Endodermal cell (in vitro differentiated cells): ENCODE data around the gene PDZD11. TPM values are rescaled to one million over a fixed set of nuclear protein-coding genes. Genes with fewer than 3 reads are reported as not detected.

Experiments used
- DNase-seq: peaks from one replicate; pipeline ENCODE4 v3.0.0-alpha.2; 2017
- H3K27ac ChIP-seq: 2 replicates; pipeline ENCODE4 v1.5.1; 2013; ENCODE audit warnings: mild to moderate bottlenecking, low read depth, low read length, moderate library complexity
- H3K27me3 ChIP-seq: 2 replicates; pipeline ENCODE4 v1.6.1; 2013; ENCODE audit warnings: mild to moderate bottlenecking, low read length, moderate library complexity; ENCODE audit not compliant: insufficient read depth, control insufficient read depth, poor library complexity, severe bottlenecking
- H3K36me3 ChIP-seq: 2 replicates; pipeline ENCODE4 v1.7.0; 2013; ENCODE audit warnings: mild to moderate bottlenecking, low read length, moderate library complexity; ENCODE audit not compliant: control insufficient read depth, insufficient read depth
- H3K4me1 ChIP-seq: one replicate; pipeline ENCODE4 v1.7.0; 2013; ENCODE audit warnings: low read length; ENCODE audit not compliant: control insufficient read depth, insufficient read depth
- H3K4me3 ChIP-seq: 2 replicates; pipeline ENCODE4 v1.5.1; 2013; ENCODE audit warnings: mild to moderate bottlenecking, low read length, moderate library complexity
- H3K9ac ChIP-seq: 2 replicates; pipeline ENCODE4 v1.6.1; 2013; ENCODE audit warnings: mild to moderate bottlenecking, low read length, moderate library complexity; ENCODE audit not compliant: poor library complexity, severe bottlenecking; ENCODE audit errors: extremely low read depth
- H3K9me3 ChIP-seq: 2 replicates; pipeline ENCODE4 v1.6.1; 2013; ENCODE audit warnings: mild to moderate bottlenecking, low read length, moderate library complexity; ENCODE audit not compliant: control insufficient read depth
- H3K27ac Mint-ChIP-seq: 2 replicates; pipeline ENCODE4 v1.8.0; 2020; ENCODE audit warnings: mixed read lengths
- H3K27me3 Mint-ChIP-seq: 2 replicates; pipeline ENCODE4 v1.8.0; 2021; ENCODE audit warnings: mild to moderate bottlenecking, mixed read lengths; ENCODE audit not compliant: insufficient read depth
- H3K36me3 Mint-ChIP-seq: 2 replicates; pipeline ENCODE4 v1.8.0; 2020; ENCODE audit warnings: low read depth, mixed read lengths
- H3K4me1 Mint-ChIP-seq: 2 replicates; pipeline ENCODE4 v1.8.0; 2020; ENCODE audit warnings: mixed read lengths
- H3K4me3 Mint-ChIP-seq: 2 replicates; pipeline ENCODE4 v1.8.0; 2020; ENCODE audit warnings: mild to moderate bottlenecking, moderate library complexity, mixed read lengths
- H3K9me3 Mint-ChIP-seq: 2 replicates; pipeline ENCODE4 v1.8.0; 2020; ENCODE audit warnings: mild to moderate bottlenecking, mixed read lengths
- CTCF ChIP-seq: fragments of 200-600 bp; sonication (generic); conservative IDR thresholded peaks from 2 replicates; pipeline ENCODE4 v1.5.0; 2021; ENCODE audit warnings: antibody characterized with exemption, mild to moderate bottlenecking
- WGBS, 2 experiments: methylation state at CpG; one replicate each; pipeline versions ENCODE4 v1.1.5 to v1.1.7; 2013; ENCODE audit warnings: missing lambda C conversion rate in 2 of 2, mixed read lengths in 1 of 2; ENCODE audit not compliant: insufficient coverage in 1 of 2, insufficient read length in 1 of 2; 5-methylcytosine and 5-hydroxymethylcytosine counted together
- total RNA-seq, 2 donors: library from RNA; stranded (reverse); fragmentation: NEBNext Ultra II Directional in 1 of 2; extraction: Animal tissue kit (Norgen Biotek cat#: 25700) in 1 of 2; gene quantifications; 2 replicates in 1 of 2; 3 replicates in 1 of 2; pipeline ENCODE4 v1.2.1, GENCODE V29; 2021

Gene PDZD11
- total RNA-seq, 2 donors from 2014 or later: 28.9 to 29.6 TPM

DNA sequence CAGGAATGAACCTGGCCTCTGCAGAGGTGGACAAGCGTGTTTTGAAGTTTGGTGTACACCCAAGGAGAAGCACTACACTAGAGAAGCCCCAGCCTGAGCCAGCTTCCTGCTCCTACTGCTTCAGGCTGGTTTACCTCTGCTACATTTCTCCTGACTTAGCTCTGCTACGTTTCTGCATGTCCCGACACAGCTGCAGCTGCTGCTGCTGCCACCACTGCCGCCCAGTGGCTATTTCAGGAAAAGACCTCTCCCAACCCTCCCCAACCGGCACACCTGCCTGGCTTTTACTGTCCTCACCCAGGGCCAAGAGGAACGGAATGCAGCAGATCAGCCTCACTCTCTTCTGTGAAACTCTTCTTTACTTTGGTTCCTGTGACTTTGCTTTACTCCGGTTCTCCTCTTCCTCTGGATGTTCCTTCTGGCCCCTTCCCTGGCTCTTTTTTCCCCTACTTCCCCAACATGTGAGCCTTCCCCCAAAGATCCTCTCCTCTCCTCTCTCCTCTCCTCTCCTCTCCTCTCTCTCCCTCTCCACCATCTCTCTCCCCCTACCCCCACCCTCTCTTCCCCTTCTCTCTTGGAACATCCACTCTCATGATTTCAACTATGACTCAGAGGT, 26.7 kb downstream of the PDZD11 start:
- Mint-ChIP-seq H3K36me3 (no peaks in the 10 kb centered on the region), H3K27me3 (peaks cover 6% of the 10 kb centered on the region), H3K9me3 (peaks cover 56% of the 10 kb centered on the region), H3K4me1 (peaks cover 7% of the 10 kb centered on the region), H3K27ac (no peak overlapping the region), H3K4me3 (no peak overlapping the region)
- H3K4me3 ChIP-seq: no peak overlapping the region
- peak; percentile 78 for TF ChIP-seq CTCF
- H3K27me3 ChIP-seq: no peaks in the 10 kb centered on the region
- 8 to 10% methylated on average over 6 to 7 of the region's 7 CpGs for WGBS, 2 experiments
- no peaks in the 10 kb centered on the region for H3K4me1 ChIP-seq
- H3K36me3 ChIP-seq: no peaks in the 10 kb centered on the region
- no peak overlapping the region for H3K27ac ChIP-seq
- peak; percentile 90 for DNase-seq
- no peaks in the 10 kb centered on the region for H3K9me3 ChIP-seq
- H3K9ac ChIP-seq: no peak overlapping the region

DNA sequence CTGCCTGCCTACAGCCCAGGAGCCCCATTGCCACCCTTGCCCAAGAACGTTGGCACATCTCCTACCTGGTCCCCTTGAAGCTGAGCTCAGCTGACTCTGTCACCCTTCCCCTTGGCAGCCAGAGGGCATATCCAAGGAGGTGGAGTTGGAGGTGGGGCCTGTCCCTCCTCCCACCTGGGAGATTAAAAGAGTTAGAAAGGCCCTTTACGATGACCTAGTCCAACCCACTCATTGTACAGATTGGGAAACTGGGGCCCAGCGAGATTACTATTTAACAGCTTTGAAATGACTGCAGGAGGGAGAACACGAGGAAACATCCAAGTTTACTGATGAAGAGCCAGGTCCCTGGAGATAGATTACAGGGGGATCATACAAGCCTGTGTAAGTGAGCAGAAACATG, 29.6 kb downstream of the PDZD11 start, which contains the start of gene P2RY4:
TSS of gene P2RY4 (minus strand) at position 101 of the 400 bp plus-strand sequence. CDS start 580 bp downstream, outside the sequence.
- H3K4me1 Mint-ChIP-seq: peaks cover 12% of the 10 kb centered on the region
- no peak within 1 kb of the TSS for H3K27ac Mint-ChIP-seq
- no peak for DNase-seq
- no peak for TF ChIP-seq CTCF
- 80 to 100% methylated on average over 1 to 3 of the region's 4 CpGs for WGBS, 2 experiments
- Histone ChIP-seq H3K4me1 (no peaks in the 10 kb centered on the region), H3K27me3 (no peaks in the 10 kb centered on the region), H3K9ac (no peak within 1 kb of the TSS), H3K9me3 (no peaks in the 10 kb centered on the region), H3K27ac (no peak within 1 kb of the TSS), H3K36me3 (no peaks in the 10 kb centered on the region), H3K4me3 (no peak within 1 kb of the TSS)
- H3K9me3 Mint-ChIP-seq: peaks cover 52% of the 10 kb centered on the region
- H3K4me3 Mint-ChIP-seq: no peak within 1 kb of the TSS
- peaks cover 6% of the 10 kb centered on the region for H3K27me3 Mint-ChIP-seq
- no peaks in the 10 kb centered on the region for H3K36me3 Mint-ChIP-seq

GRCh38 chrX:70257423-70258288, 32.1 kb downstream of the PDZD11 start:
- Histone ChIP-seq H3K9ac (no peak overlapping the region), H3K27ac (no peak overlapping the region), H3K36me3 (no peaks in the 10 kb centered on the region), H3K4me3 (no peak overlapping the region), H3K27me3 (no peaks in the 10 kb centered on the region), H3K9me3 (no peaks in the 10 kb centered on the region), H3K4me1 (peaks cover 2% of the 10 kb centered on the region)
- Mint-ChIP-seq H3K36me3 (no peaks in the 10 kb centered on the region), H3K27me3 (no peaks in the 10 kb centered on the region), H3K4me1 (peaks cover 24% of the 10 kb centered on the region), H3K4me3 (no peak overlapping the region), H3K27ac (no peak overlapping the region), H3K9me3 (peaks cover 57% of the 10 kb centered on the region)
- DNase-seq: no peak
- TF ChIP-seq CTCF: no peak
- WGBS, 2 experiments: 87 to 95% methylated on average over 3 to 5 of the region's 5 CpGs
